Gastrocnemius medialis (tissue), 4 donors: ENCODE data around the gene CACNA2D2. TPM values are rescaled to one million over a fixed set of nuclear protein-coding genes. Genes with fewer than 3 reads are reported as not detected.

Experiments used
- ATAC-seq, 2 donors: fragments of 150-250 bp; one replicate each; pipeline ENCODE4 v1.9.1; 2016
- DNase-seq, 2 donors: peaks; one replicate each; pipeline ENCODE4 v3.0.0-alpha.2; 2019
- H3K27ac ChIP-seq, 4 donors: fragments of 200-600 bp; sonication (generic); 1 replicate in 1 of 4; 2 replicates in 3 of 4; pipeline ENCODE4 v1.5.1; 2016 to 2018; ENCODE audit warnings: mild to moderate bottlenecking in 2 of 4, moderate library complexity in 1 of 4
- H3K27me3 ChIP-seq, 3 donors: fragments of 200-600 bp; sonication (generic) in 2 of 3; 1 replicate in 1 of 3; 2 replicates in 2 of 3; pipeline versions ENCODE4 v1.5.1 to v1.6.0; 2016 to 2019; ENCODE audit warnings: mild to moderate bottlenecking in 1 of 3, moderate library complexity in 1 of 3
- H3K36me3 ChIP-seq, 2 donors: fragments of 200-600 bp; sonication (generic) in 1 of 2; one replicate each; pipeline ENCODE4 v1.5.1; 2017 to 2018
- H3K4me1 ChIP-seq, 2 donors: fragments of 200-600 bp; sonication (generic) in 1 of 2; one replicate each; pipeline ENCODE4 v1.5.1; 2016 to 2017; ENCODE audit warnings: mild to moderate bottlenecking in 2 of 2
- H3K4me3 ChIP-seq, 4 donors: fragments of 200-600 bp; sonication (generic) in 3 of 4; 1 replicate in 1 of 4; 2 replicates in 3 of 4; pipeline ENCODE4 v1.5.1; 2016 to 2019; ENCODE audit warnings: mild to moderate bottlenecking in 2 of 4
- H3K9me3 ChIP-seq, 3 donors: fragments of 200-600 bp; sonication (generic) in 2 of 3; 1 replicate in 1 of 3; 2 replicates in 2 of 3; pipeline ENCODE4 v1.5.1; 2016 to 2019
- POLR2A ChIP-seq, 2 donors: fragments of 450-650 bp; IDR thresholded peaks; one replicate each; pipeline ENCODE4 v1.6.1; 2017; ENCODE audit warnings: antibody characterized with exemption in 2 of 2, mild to moderate bottlenecking in 2 of 2, moderate library complexity in 2 of 2
- in situ Hi-C, 4 donors: fragments of 200-750 bp; cut with MboI; loops; one replicate each; pipeline versions ENCODE4 v1.15.0 to v1.8.0; 2017; ENCODE audit warnings: low sequenced_read_pairs in 4 of 4
- intact Hi-C: fragments of 100-400 bp; cut with DNase I; formaldehyde crosslinking; loops from one replicate; pipeline ENCODE4 v1.15.1; 2023; ENCODE audit warnings: low total_unique reads
- total RNA-seq, 4 donors: library from RNA; depleted of rRNA; stranded (reverse); fragments of >200 nt; gene quantifications; one replicate each; pipeline versions ENCODE4 v1.1.0 to v1.2.3, GENCODE V29; 2016
- TF ChIP-seq, protein P1 (sequence below), 5 experiments: fragments of 450-650 bp in 3 of 5; fragments of 200-600 bp in 2 of 5; sonication (generic) in 2 of 5; IDR thresholded peaks in 4 of 5; conservative IDR thresholded peaks in 1 of 5; 1 replicate in 4 of 5; 2 replicates in 1 of 5; pipeline ENCODE4 v1.5.1; 2016 to 2019; ENCODE audit warnings: antibody characterized with exemption in 5 of 5, mild to moderate bottlenecking in 3 of 5, moderate library complexity in 3 of 5

The CACNA2D2 gene
- total RNA-seq, 4 donors from 2014 or later: 0.27 to 0.68 (median 0.45) TPM

DNA sequence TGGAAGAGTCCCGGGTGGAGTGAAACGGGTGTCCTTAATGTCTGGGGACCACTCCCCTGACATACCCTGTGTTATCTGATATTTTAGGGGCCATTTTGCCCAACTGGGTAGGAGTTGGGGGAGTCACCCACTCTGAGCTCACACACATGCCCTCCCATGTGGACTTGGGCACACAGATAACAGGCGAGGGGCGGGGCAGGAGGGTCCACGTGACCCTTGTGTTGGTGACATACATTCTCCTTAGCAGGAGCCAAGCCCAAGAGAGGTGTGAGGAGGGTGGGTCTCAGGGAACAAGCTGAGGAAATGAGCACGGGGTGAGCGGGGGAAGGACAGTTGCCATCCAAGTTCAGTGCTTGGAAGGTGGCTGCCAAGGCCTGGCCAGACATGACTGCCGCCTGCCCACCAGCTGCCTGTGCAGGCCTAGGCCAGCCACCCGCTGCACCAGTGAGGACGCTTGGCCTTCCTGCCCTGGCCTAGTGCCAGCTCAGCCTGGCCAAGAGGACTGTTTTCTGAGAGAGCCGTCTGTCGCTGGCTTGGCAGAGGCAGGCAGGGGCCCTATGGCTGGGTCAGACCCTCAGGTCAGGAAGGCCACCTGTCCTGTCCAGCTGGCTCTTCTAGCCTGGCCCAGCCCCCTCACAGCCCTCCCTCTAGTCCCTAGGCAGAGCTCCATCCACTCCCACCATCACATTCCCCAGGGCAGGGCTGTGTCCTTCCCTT is 112.8 kb downstream of the CACNA2D2 start:
- Histone ChIP-seq H3K36me3 (no peaks in the 10 kb centered on the region), H3K27ac (peak overlapping the region; percentile 13 to 65 (median 46)), H3K27me3 (no peaks in the 10 kb centered on the region), H3K9me3 (no peaks in the 10 kb centered on the region), H3K4me3 (no peak overlapping the region), H3K4me1 (peaks cover 18 to 23% of the 10 kb centered on the region in 2 donors)
- in situ Hi-C loops: no loop called here
- intact Hi-C loops: no loop called here
- ATAC-seq (peak; percentile 54 to 56), DNase-seq (peak; percentile 31 to 68)
- no peak for TF ChIP-seq POLR2A (IDR thresholded peaks at IDR 0.05)
- TF ChIP-seq, protein P1, sequence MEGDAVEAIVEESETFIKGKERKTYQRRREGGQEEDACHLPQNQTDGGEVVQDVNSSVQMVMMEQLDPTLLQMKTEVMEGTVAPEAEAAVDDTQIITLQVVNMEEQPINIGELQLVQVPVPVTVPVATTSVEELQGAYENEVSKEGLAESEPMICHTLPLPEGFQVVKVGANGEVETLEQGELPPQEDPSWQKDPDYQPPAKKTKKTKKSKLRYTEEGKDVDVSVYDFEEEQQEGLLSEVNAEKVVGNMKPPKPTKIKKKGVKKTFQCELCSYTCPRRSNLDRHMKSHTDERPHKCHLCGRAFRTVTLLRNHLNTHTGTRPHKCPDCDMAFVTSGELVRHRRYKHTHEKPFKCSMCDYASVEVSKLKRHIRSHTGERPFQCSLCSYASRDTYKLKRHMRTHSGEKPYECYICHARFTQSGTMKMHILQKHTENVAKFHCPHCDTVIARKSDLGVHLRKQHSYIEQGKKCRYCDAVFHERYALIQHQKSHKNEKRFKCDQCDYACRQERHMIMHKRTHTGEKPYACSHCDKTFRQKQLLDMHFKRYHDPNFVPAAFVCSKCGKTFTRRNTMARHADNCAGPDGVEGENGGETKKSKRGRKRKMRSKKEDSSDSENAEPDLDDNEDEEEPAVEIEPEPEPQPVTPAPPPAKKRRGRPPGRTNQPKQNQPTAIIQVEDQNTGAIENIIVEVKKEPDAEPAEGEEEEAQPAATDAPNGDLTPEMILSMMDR (IDR thresholded peaks at IDR 0.05 in 4 of 5, conservative IDR thresholded peaks at IDR 0.05 in 1 of 5): no peak

DNA sequence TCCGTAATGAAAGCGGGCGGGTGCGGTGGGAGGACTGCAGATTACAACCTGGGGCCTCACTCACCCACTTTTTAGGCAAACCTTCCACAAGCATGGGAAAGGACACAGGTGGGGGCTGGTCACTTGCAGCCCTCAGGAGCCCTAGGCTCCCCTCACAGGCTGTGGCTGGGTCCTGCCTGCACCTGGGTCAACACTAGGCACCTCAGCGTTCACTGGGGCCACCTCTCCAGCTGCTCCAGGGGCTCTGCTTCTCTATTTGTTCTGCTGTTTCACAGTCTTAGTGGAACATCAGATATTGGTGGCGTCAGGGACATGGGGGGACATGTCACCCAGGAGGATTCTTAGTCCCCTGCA is 114.0 kb downstream of the CACNA2D2 start:
- Histone ChIP-seq H3K27me3 (no peaks in the 10 kb centered on the region), H3K4me3 (no peak overlapping the region), H3K27ac (no peak overlapping the region), H3K9me3 (no peaks in the 10 kb centered on the region), H3K4me1 (peaks cover 18 to 23% of the 10 kb centered on the region in 2 donors), H3K36me3 (no peaks in the 10 kb centered on the region)
- DNase-seq: no peak
- TF ChIP-seq, protein P1 (IDR thresholded peaks at IDR 0.05 in 4 of 5, conservative IDR thresholded peaks at IDR 0.05 in 1 of 5): no peak
- no peak for TF ChIP-seq POLR2A (IDR thresholded peaks at IDR 0.05)
- in situ Hi-C loops (no loop called here), intact Hi-C loops (no loop called here)
- no peak for ATAC-seq

DNA sequence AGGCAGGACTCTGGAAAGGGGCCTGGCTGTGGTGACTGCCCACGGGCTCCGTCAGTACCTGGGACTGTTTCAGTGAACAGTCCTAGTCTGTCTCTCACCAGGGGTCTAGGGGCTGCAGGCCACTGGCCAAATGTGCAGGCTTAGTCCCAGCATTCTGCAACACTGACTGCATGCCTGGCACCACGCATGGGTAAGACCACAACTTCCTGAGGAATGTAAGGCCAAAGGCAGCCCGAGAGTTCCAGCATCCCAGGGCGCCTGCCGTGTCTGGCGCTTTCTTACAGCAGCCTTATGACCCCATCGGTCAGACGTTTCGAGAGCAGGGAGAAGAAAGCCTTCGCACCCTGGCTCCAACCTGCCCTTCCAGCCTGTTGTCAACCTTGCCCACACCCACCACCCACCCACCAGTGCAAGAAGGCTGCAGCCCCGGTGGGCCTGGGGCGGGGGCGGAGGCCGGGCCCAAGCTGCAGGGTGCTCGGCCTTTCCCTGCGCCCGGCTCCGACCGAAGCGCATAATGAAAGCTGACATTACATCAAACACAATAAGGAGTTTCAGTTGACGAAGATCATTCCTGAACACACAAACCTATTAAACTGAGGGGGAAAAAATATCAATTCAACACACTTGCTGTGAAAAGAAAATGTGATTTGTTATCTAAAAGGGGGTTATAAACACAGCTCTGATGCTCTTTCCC is 114.6 kb downstream of the CACNA2D2 start:
- in situ Hi-C loops (no loop called here), intact Hi-C loops (loop anchor here (1.0 kb wide), 1 partner anchor 42 kb away; no protein-coding TSS in a partner anchor)
- no peak overlapping the region for H3K27ac ChIP-seq
- H3K9me3 ChIP-seq: no peaks in the 10 kb centered on the region
- DNase-seq (no peak), ATAC-seq (no peak)
- no peaks in the 10 kb centered on the region for H3K27me3 ChIP-seq
- no peaks in the 10 kb centered on the region for H3K36me3 ChIP-seq
- no peak overlapping the region for H3K4me3 ChIP-seq
- TF ChIP-seq POLR2A (IDR thresholded peaks at IDR 0.05): no peak
- TF ChIP-seq, protein P1 (IDR thresholded peaks at IDR 0.05 in 4 of 5, conservative IDR thresholded peaks at IDR 0.05 in 1 of 5): no peak
- peaks cover 18 to 23% of the 10 kb centered on the region in 2 donors for H3K4me1 ChIP-seq

DNA sequence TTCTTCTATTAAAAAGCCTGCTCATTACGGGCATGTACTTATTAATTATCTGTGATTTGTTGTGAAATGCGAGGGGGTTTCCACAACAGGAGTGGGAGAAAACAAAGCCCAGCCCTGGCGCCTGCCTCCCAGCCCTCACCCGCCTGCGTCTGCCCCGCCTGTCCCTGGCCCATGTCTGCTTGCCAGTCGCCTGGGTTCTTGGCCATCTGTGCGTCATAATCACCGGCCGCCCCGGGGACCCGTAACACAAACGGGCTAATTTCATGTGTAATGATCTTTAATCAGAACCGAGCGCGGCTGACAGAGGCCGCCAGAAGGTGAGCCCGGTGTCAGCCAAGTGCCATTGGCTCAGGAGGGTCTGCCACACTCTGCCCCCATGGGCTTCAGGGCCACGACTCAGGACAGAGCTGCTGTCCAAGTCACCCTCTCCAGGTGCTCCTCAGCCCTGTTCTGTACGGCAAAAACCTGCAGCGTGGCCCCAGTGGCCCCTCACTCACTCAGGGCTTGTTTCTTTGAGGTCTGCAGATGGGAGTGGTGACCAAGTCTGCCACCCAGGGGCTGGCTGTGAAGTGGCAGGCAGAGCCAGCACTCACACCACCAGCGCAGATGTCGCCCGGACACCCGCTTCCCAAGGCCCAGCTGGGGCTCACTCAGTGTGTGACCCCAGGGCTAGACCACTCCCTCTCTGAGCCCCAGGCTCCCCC is 115.3 kb downstream of the CACNA2D2 start:
- no peaks in the 10 kb centered on the region for H3K27me3 ChIP-seq
- H3K9me3 ChIP-seq: no peaks in the 10 kb centered on the region
- H3K36me3 ChIP-seq: no peaks in the 10 kb centered on the region
- ATAC-seq (no peak), DNase-seq (no peak)
- H3K4me1 ChIP-seq: peaks cover 18 to 23% of the 10 kb centered on the region in 2 donors
- intact Hi-C loops (loop anchor here (1.0 kb wide), 1 partner anchor 41 kb away; no protein-coding TSS in a partner anchor), in situ Hi-C loops (no loop called here)
- no peak overlapping the region for H3K27ac ChIP-seq
- H3K4me3 ChIP-seq: no peak overlapping the region
- TF ChIP-seq, protein P1 (IDR thresholded peaks at IDR 0.05 in 4 of 5, conservative IDR thresholded peaks at IDR 0.05 in 1 of 5): peak in 1 of 5 experiments; percentile 26
- no peak for TF ChIP-seq POLR2A (IDR thresholded peaks at IDR 0.05)
